Breast epithelium (tissue), 4 donors: Measurements from ENCODE around the gene SNX11. TPM values are rescaled to one million over a fixed set of nuclear protein-coding genes. Genes with fewer than 3 reads are reported as not detected.
A peak's percentile ranks its signal among the peaks of the same experiment; 100 is the strongest.

ENCODE experiments used
- DNase-seq, 2 donors: peaks; one replicate each; pipeline ENCODE4 v3.0.0-alpha.2; 2019; ENCODE audit warnings: low spot score in 2 of 2
- H3K27ac ChIP-seq, 2 donors: fragments of 200-600 bp; sonication (generic) in 1 of 2; one replicate each; pipeline ENCODE4 v1.5.1; 2016 to 2019; ENCODE audit warnings: mild to moderate bottlenecking in 1 of 2
- H3K27me3 ChIP-seq, 2 donors: fragments of 200-600 bp; sonication (generic) in 1 of 2; one replicate each; pipeline versions ENCODE4 v1.5.1 to v1.6.0; 2017 to 2019; ENCODE audit warnings: control low read depth in 1 of 2, mild to moderate bottlenecking in 1 of 2
- H3K36me3 ChIP-seq: fragments of 200-600 bp; one replicate; pipeline ENCODE4 v1.5.1; 2019
- H3K4me1 ChIP-seq, 2 donors: fragments of 200-600 bp; sonication (generic); one replicate each; pipeline ENCODE4 v1.5.1; 2016 to 2019; ENCODE audit warnings: control low read depth in 1 of 2
- H3K4me3 ChIP-seq, 3 donors: fragments of 200-600 bp; sonication (generic); 1 replicate in 2 of 3; 2 replicates in 1 of 3; pipeline ENCODE4 v1.5.1; 2016 to 2019; ENCODE audit warnings: mild to moderate bottlenecking in 3 of 3, moderate library complexity in 2 of 3
- H3K9me3 ChIP-seq, 2 donors: fragments of 200-600 bp; sonication (generic) in 1 of 2; one replicate each; pipeline ENCODE4 v1.5.1; 2016 to 2019; ENCODE audit warnings: control low read depth in 1 of 2
- CTCF ChIP-seq, 3 donors: fragments of 450-650 bp; IDR thresholded peaks; one replicate each; pipeline ENCODE4 v1.5.1; 2016 to 2017; ENCODE audit warnings: antibody characterized with exemption in 3 of 3, mild to moderate bottlenecking in 3 of 3, moderate library complexity in 3 of 3
- POLR2A ChIP-seq: fragments of 450-650 bp; IDR thresholded peaks from one replicate; pipeline ENCODE4 v1.6.1; 2016; ENCODE audit warnings: antibody characterized with exemption, mild to moderate bottlenecking, moderate library complexity
- POLR2AphosphoS5 ChIP-seq, 3 donors: sonication (generic); formaldehyde crosslinking; IDR thresholded peaks; one replicate each; pipeline ENCODE4 v1.6.1; 2017; ENCODE audit warnings: antibody characterized with exemption in 3 of 3
- intact Hi-C: fragments of 100-400 bp; cut with DNase I; formaldehyde crosslinking; loops from one replicate; pipeline ENCODE4 v1.15.1; 2023; ENCODE audit warnings: low total_unique reads
- total RNA-seq, 3 donors: library from RNA; depleted of rRNA; stranded (reverse); fragments of >200 nt; gene quantifications; one replicate each; pipeline ENCODE4 v1.1.0, GENCODE V29; 2016

The SNX11 gene
- total RNA-seq, 3 donors from 2014 or later = 13.4 to 19.7 (median 14.2) TPM

- H3K27me3 ChIP-seq = no peaks in the 10 kb centered on the region
- peak within 1 kb of the TSS; percentile 92 to 97 for H3K27ac ChIP-seq
- intact Hi-C loops = no loop called here
- no peaks in the 10 kb centered on the region for H3K36me3 ChIP-seq
- peak within 1 kb of the TSS; percentile 84 to 95 (median 95) for H3K4me3 ChIP-seq
- peak; percentile 87 to 89 for DNase-seq
- H3K4me1 ChIP-seq = no peaks in the 10 kb centered on the region
- H3K9me3 ChIP-seq = no peaks in the 10 kb centered on the region
- TF ChIP-seq POLR2A = peak; percentile 73
- TF ChIP-seq CTCF (IDR thresholded peaks at IDR 0.05) = no peak
- TF ChIP-seq POLR2AphosphoS5 (IDR thresholded peaks at IDR 0.05) = peak in 2 of 3 donors; percentile 60 to 80
Measured at GRCh38 chr17:48101012-48101720, 6.4 kb upstream of the SNX11 start, which contains the start of gene CBX1. Gene CBX1 (minus strand): TSS chr17:48101478. CDS start chr17:48077004, 24,474 bp downstream.

- Histone ChIP-seq H3K27ac (no peak overlapping the region), H3K4me3 (no peak overlapping the region)
- no peak for DNase-seq
Measured at GRCh38 chr17:48102043-48102750, 5.4 kb upstream of the SNX11 start.

GRCh38 chr17:48102798-48103715 is 4.5 kb upstream of the SNX11 start:
- Histone ChIP-seq H3K27ac (no peak overlapping the region), H3K9me3 (no peaks in the 10 kb centered on the region), H3K27me3 (no peaks in the 10 kb centered on the region), H3K4me3 (no peak overlapping the region), H3K36me3 (no peaks in the 10 kb centered on the region), H3K4me1 (no peaks in the 10 kb centered on the region)
- no peak for DNase-seq
- TF ChIP-seq POLR2A = no peak
- no peak for TF ChIP-seq CTCF (IDR thresholded peaks at IDR 0.05)
- no peak for TF ChIP-seq POLR2AphosphoS5 (IDR thresholded peaks at IDR 0.05)
- intact Hi-C loops = no loop called here

More at GRCh38 chr17:48102043-48102750, 5.4 kb upstream of the SNX11 start:
- intact Hi-C loops = no loop called here
- Histone ChIP-seq H3K9me3 (no peaks in the 10 kb centered on the region), H3K4me1 (no peaks in the 10 kb centered on the region), H3K36me3 (no peaks in the 10 kb centered on the region), H3K27me3 (no peaks in the 10 kb centered on the region)
- TF ChIP-seq POLR2A (no peak), CTCF (IDR thresholded peaks at IDR 0.05) (no peak), POLR2AphosphoS5 (IDR thresholded peaks at IDR 0.05) (no peak)

- intact Hi-C loops = no loop called here
- Histone ChIP-seq H3K4me1 (no peaks in the 10 kb centered on the region), H3K9me3 (no peaks in the 10 kb centered on the region), H3K36me3 (no peaks in the 10 kb centered on the region), H3K27me3 (no peaks in the 10 kb centered on the region), H3K4me3 (no peak overlapping the region), H3K27ac (no peak overlapping the region)
- TF ChIP-seq POLR2AphosphoS5 (IDR thresholded peaks at IDR 0.05) (no peak), POLR2A (no peak), CTCF (IDR thresholded peaks at IDR 0.05) (no peak)
- no peak for DNase-seq
Measured at GRCh38 chr17:48104440-48104839, 3.1 kb upstream of the SNX11 start.
